Activated T-cell treated with anti-CD3 and anti-CD28 coated beads, Interleukin-2, amount 50 U/mL, for 1 hour (primary cell): Measurements from ENCODE around the gene ABHD3.
"Not testable (repeated sequence)": the region's sequence is repeated elsewhere in the genome, so short reads cannot be mapped to it uniquely, and the experiment has no call there.

ENCODE experiments used
- DNase-seq: peaks from one replicate; pipeline ENCODE4 v3.0.0-alpha.2; 2020

The ABHD3 gene

DNA sequence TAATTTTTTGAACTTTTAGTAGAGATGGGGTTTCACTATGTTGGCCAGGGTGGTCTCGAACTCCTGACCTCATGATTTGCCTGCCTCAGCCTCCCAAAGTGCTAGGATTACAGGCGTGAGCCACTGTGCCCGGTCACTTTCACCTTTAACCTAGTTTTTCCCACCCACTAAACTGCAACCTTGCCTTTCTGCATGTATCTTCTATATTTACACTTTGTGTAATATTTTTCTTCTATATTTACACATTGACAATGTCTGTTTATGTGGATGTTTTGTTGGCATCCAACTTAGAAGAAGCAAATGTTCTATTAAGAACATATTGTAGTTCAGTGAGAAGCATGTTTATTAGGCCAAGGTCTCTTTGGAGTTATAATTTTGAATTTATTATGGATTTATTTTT, 65.8 kb downstream of the ABHD3 start:
- no peak for DNase-seq

DNA sequence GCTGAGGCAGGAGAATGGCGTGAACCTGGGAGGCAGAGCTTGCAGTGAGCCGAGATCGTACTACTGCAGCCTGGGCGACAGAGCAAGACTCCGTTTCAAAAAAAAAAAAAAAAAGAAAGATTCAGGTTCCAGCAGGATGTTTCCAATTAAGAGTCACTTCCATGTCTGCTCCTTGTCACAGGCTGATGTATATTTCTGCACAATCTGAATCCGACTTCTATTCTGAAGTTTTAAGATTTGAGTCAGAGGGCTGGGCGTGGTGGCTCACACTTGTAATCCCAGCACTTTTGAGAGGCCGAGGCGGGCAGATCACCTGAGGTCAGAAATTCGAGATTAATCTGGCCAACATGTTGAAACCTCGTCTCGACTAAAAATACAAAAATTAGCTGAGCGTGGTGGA, 67.8 kb downstream of the ABHD3 start:
- DNase-seq, result no peak

DNA sequence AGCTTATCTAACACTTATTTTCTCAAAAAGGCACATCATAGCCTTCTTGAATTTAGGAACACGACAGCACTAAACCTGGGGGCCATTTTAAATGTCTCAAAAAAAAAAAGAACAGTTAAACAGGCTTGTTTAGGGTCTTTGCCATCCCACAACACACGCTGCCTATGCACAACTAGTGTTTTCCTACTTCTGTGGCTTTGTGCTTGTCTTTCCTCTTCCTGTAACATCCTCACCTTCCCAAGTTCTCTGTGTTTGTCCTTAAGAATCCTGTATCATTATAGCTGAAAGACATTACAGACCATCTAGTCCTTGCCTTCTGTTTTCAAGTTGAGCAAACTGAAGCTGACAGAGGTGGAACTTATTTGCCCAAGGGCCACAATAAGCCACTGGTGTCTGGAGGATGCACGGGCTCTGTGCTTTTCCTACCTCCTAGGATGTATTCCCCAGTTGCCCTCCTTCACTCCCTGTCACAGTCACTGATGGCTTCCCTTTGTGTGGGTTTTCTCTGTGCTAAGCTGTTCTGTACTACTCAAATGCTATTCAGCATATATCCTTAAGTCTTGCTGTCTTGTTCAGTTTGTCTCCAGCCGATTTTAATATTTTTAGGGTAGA, 69.9 kb downstream of the ABHD3 start:
- no peak for DNase-seq

DNA sequence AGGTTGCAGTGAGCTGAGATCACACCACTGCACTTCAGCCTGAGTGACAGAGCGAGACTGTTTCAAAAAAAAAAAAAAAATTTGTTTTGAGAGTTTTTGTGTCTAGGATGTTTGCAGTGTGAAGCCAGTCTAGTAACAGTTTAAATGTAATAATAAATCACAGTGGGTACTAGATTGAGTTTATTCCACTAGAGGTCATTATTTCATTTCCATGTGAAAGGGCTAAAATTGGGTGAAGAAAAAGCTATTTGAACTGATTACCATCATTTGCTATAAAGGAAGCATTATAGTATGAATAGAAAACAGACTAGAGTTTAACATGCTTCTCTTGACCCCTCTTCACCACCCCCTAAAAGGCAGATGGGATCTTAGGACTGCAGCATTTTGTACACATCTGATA, 72.2 kb downstream of the ABHD3 start:
- DNase-seq, result no peak

DNA sequence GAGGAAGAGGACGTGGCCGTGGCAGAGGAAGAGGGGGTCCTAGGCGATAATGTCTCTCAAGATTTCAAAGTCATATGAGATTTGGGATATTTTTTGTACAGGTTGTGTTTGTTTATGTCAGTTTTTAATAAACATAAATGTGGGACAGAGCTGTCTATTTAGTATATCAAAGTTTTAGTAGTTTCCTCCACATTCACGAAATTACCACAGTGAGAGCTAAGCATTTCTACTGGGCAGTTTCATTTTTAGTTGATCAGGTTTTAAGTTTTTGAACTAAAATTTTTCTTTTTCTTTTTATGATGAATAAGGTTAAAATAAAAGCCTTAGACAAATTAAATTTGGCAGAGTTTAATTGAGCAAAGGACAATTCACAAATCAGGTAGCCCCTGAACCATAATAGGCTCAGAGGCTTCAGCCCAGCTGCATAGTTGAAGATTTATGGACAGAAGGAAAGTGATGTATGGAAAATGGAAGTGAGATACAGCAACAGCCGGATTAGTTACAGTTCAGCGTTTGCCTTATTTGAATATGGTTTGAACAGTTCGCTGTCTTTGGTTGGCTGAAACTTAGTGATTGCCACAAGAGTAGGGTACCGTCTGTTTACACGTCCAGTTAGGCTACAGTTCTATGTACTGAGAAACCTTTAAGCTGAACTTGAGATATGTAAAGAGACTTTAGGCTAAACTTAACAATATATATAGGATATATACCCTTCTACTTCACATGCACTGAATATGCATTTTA, 75.3 kb downstream of the ABHD3 start:
- DNase-seq, result no peak

DNA sequence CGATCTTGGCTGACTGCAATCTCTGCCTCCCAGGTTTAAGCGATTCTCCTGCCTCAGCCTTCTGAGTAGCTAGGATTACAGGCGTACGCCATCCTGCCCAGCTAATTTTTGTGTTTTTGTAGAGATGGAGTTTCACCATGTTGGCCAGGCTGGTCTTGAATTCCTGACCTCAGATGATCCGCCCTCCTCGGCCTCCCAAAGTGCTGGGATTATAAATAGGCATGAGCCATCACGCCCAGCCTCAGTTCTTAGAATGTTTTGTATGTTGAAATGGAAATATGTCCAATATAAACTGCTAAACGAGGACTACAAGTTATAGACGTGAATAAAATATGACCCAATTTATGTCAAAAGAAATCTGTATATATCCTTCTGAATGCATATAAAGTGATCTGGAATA, 82.9 kb downstream of the ABHD3 start:
- DNase-seq, result not testable (repeated sequence)

DNA sequence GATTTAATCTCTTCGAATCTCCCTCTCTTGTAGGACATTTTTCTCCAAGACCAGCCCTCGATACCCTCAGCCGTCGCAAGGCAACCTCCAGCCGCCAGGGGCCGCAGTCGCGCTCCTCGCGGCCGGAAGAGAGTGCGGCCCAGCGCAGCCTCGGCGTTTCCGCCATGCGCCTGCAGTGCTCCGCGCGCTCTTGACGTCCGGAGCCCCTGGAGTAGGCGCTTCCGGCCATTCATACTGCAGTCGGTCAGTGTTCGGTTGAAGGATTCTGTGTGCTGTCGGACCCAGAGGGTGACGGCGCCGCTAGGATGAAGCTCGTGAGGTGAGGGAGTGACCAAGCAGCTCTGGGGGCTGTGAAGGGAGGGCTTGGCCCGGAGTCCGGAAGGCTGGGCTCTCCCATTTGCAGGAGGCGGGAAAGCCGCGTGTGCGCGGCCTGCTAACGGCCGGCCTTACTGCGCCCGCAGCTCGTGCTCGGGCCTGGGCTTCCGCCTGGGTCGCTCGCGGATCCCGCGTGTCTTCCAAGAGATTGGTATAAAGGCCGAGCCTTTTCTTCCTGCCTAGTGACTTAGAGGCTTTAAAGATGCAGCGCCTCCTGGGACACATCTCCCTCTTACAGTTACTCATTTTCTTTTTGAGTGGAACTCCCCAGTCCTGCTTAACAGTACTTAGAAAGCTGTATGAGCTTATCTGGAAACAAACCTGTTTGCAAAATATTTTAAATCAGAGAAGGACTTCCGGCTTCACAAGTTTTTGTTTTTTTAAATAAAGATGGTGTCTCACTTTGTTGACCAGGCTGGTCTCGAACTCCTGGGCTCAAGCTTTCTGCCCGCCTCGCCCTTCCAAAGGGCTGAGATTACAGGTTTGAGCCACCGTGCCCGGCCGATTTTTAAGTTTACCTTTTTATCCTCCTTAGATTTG, 92.2 kb downstream of the ABHD3 start, which contains the start of gene SNRPD1:
SNRPD1 (plus strand) TSS at position 190 of the 915 bp plus-strand sequence; CDS start at position 306, 116 bp downstream.
- peak; percentile 92 for DNase-seq

DNA sequence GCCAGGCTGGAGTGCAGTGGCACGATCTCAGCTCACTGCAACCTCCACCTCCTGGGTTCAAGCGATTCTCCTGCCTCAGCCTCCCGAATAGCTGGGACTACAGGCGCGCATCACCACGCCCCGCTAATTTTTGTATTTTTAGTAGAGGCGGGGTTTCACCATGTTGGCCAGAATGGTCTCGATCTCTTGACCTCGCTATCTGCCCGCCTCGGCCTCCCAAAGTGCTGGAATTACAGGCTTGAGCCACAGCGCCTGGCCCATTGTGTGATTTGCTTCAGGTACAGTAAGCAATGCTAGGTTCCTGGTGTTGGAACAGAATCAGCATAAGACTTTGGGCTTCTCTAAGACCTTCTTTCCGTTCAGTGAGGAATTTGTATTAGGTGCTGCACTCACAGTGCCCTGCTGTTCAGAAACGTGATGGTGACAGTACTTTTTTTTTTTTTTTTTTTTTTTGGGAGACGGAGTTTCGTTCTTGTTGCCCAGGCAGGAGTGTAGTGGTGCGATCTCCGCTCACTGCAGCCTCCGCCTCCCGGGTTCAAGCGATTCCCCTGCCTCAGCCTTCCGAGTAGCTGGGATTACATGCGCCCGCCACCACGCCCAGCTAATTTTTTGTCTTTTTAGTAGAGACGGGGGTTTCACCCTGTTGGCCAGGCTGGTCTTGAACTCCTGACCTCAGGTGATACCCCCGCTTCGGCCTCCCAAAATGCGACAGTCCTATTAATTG, 93.0 kb downstream of the ABHD3 start:
- not testable (repeated sequence) for DNase-seq

DNA sequence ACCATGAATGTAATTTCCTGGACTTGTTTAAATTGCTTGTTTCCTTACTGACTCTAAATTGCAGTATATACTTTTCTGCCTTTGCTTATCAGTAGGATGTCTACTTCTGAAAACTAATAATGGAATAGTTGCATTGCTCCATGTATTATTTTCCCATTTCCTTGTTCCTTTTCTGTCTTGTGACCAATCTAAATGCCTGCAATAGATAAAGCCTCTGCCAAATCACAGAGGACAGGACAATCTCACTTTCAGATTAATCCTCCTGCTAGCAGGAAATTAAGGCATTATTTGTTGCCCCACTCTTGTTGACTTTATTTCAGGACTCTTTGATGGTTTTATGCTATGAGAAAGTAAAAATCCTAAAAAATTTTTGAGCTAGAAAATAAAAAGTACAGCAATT, 99.4 kb downstream of the ABHD3 start:
- no peak for DNase-seq

DNA sequence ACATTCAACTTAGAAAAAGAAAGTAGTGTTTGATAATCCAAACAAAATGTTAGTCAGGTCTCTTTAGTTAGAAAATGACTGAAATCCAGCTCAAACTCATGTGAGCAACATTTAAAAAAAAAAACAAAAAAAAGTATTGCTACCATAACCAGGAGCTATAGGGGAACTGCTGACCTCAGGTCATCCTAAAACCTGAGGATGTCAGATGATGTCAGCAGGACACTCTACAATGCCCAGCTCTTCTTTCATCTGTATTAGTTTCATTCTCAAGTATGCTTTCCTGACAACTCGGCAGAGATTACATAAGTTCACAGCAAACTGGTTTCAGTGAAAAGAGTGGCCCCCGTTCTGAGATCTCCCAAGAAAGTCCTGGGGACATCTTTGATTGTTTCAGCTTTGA, 99.9 kb downstream of the ABHD3 start:
- DNase-seq, result no peak

DNA sequence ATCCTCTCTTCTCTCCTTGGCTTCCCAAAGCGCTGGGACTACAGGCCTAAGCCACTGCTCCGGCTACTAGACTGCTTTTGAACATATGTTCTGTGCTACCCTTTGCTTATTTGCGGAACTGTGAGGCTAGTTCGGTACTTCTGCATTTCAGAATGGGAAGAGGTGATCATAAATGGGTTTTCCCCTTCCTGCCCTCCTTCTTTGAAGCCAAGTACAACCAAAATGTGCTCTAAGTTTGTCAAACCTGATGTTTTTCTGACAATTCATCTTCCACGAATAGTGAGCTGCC, 102.3 kb downstream of the ABHD3 start:
- no peak for DNase-seq
